H9 (cell line): ENCODE measurements around the gene IFT122. TPM values are rescaled to one million over a fixed set of nuclear protein-coding genes. Genes with fewer than 3 reads are reported as not detected.

ENCODE experiments used
- DNase-seq: peaks from one replicate; pipeline ENCODE4 v3.0.0-alpha.2; 2017
- H2AFZ ChIP-seq: one replicate; pipeline ENCODE4 v1.6.1; 2013; ENCODE audit warnings: mild to moderate bottlenecking, low read length, control low read depth, moderate library complexity
- H2AK5ac ChIP-seq: 2 replicates; pipeline ENCODE4 v1.6.1; 2013; ENCODE audit warnings: low read length, control low read depth, mixed read lengths; ENCODE audit not compliant: insufficient read length
- H2BK120ac ChIP-seq: one replicate; pipeline ENCODE4 v1.6.1; 2013; ENCODE audit warnings: low read depth, mild to moderate bottlenecking, low read length, control low read depth, inconsistent platforms; ENCODE audit not compliant: poor library complexity, severe bottlenecking
- H2BK12ac ChIP-seq: 2 replicates; pipeline ENCODE4 v1.6.1; 2013; ENCODE audit warnings: low read length, control low read depth, mixed read lengths, low read depth; ENCODE audit not compliant: insufficient read length
- H2BK15ac ChIP-seq: 2 replicates; pipeline ENCODE4 v1.6.1; 2013; ENCODE audit warnings: low read depth, low read length, control low read depth
- H2BK20ac ChIP-seq: one replicate; pipeline ENCODE4 v1.6.1; 2013; ENCODE audit warnings: low read depth, mild to moderate bottlenecking, low read length, control low read depth, inconsistent platforms; ENCODE audit not compliant: poor library complexity, severe bottlenecking
- H2BK5ac ChIP-seq: 2 replicates; pipeline ENCODE4 v1.6.1; 2013; ENCODE audit warnings: low read length, control low read depth, mixed read lengths; ENCODE audit not compliant: insufficient read length
- H3K14ac ChIP-seq: 2 replicates; pipeline ENCODE4 v1.6.1; 2013; ENCODE audit warnings: low read length, control low read depth; ENCODE audit not compliant: insufficient read depth
- H3K18ac ChIP-seq: 2 replicates; pipeline ENCODE4 v1.6.1; 2013; ENCODE audit warnings: low read depth, mild to moderate bottlenecking, mixed read lengths, low read length, control low read depth; ENCODE audit not compliant: insufficient read length
- H3K23ac ChIP-seq: 2 replicates; pipeline ENCODE4 v1.6.1; 2013; ENCODE audit warnings: low read length, control low read depth, mixed read lengths, low read depth; ENCODE audit not compliant: insufficient read length
- H3K23me2 ChIP-seq: 2 replicates; pipeline ENCODE4 v1.6.1; 2013; ENCODE audit warnings: low read depth, mild to moderate bottlenecking, mixed read lengths, low read length, control low read depth; ENCODE audit not compliant: insufficient read length, poor library complexity, severe bottlenecking
- H3K27ac ChIP-seq: 2 replicates; pipeline ENCODE4 v1.5.1; 2013; ENCODE audit warnings: low read length, control low read depth, mixed read lengths, low read depth; ENCODE audit not compliant: insufficient read length
- H3K27me3 ChIP-seq: 2 replicates; pipeline ENCODE4 v1.6.1; 2013; ENCODE audit warnings: low read length, control low read depth, inconsistent platforms; ENCODE audit not compliant: insufficient read depth
- H3K4ac ChIP-seq: 2 replicates; pipeline ENCODE4 v1.6.1; 2013; ENCODE audit warnings: low read depth, mild to moderate bottlenecking, control low read depth, inconsistent platforms, low read length, moderate library complexity
- H3K4me1 ChIP-seq: 2 replicates; pipeline ENCODE4 v1.6.1; 2013; ENCODE audit warnings: low read length, control low read depth, inconsistent platforms; ENCODE audit not compliant: insufficient read depth
- H3K4me2 ChIP-seq: 2 replicates; pipeline ENCODE4 v1.6.1; 2013; ENCODE audit warnings: low read length, control low read depth, mixed read lengths; ENCODE audit not compliant: insufficient read length, insufficient read depth
- H3K56ac ChIP-seq: 2 replicates; pipeline ENCODE4 v1.6.1; 2013; ENCODE audit warnings: low read depth, mild to moderate bottlenecking, mixed read lengths, low read length, control low read depth; ENCODE audit not compliant: insufficient read length
- H3K79me1 ChIP-seq: 2 replicates; pipeline ENCODE4 v1.6.1; 2013; ENCODE audit warnings: low read depth, mild to moderate bottlenecking, moderate library complexity, low read length, control low read depth, inconsistent platforms; ENCODE audit not compliant: insufficient read depth, poor library complexity, severe bottlenecking
- H3K79me2 ChIP-seq: 2 replicates; pipeline ENCODE4 v1.6.1; 2013; ENCODE audit warnings: low read length, control low read depth, inconsistent platforms; ENCODE audit not compliant: insufficient read depth
- H3K9ac ChIP-seq: 2 replicates; pipeline ENCODE4 v1.6.1; 2013; ENCODE audit warnings: low read length, control low read depth, mixed read lengths; ENCODE audit not compliant: insufficient read length; ENCODE audit errors: extremely low read depth
- H3K9me3 ChIP-seq: one replicate; pipeline ENCODE4 v1.6.1; 2013; ENCODE audit warnings: low read depth, low read length, inconsistent platforms; ENCODE audit not compliant: control insufficient read depth
- H3T11ph ChIP-seq: one replicate; pipeline ENCODE4 v1.6.1; 2013; ENCODE audit warnings: mild to moderate bottlenecking, low read length, control low read depth, inconsistent platforms
- H4K20me1 ChIP-seq: one replicate; pipeline ENCODE4 v1.6.1; 2013; ENCODE audit not compliant: control insufficient read depth, insufficient read length, insufficient read depth
- H4K5ac ChIP-seq: 2 replicates; pipeline ENCODE4 v1.6.1; 2013; ENCODE audit warnings: low read depth, mild to moderate bottlenecking, mixed read lengths, low read length, control low read depth; ENCODE audit not compliant: insufficient read length
- H4K8ac ChIP-seq: replicated peaks from 2 replicates; pipeline ENCODE4 v1.6.1; 2013; ENCODE audit warnings: low read length, control low read depth, mixed read lengths, low read depth; ENCODE audit not compliant: insufficient read length
- H4K91ac ChIP-seq: 2 replicates; pipeline ENCODE4 v1.6.1; 2013; ENCODE audit warnings: low read depth, mild to moderate bottlenecking, moderate library complexity, mixed read lengths, low read length, control low read depth; ENCODE audit not compliant: insufficient read length
- H3K27ac Mint-ChIP-seq, 3 experiments: 2 replicates in 2 of 3; 3 replicates in 1 of 3; pipeline ENCODE4 v1.8.0; 2020 to 2021; ENCODE audit warnings: mixed read lengths in 3 of 3, mild to moderate bottlenecking in 1 of 3, moderate library complexity in 1 of 3
- H3K27me3 Mint-ChIP-seq: 2 replicates; pipeline ENCODE4 v1.8.0; 2021; ENCODE audit warnings: low read depth, mild to moderate bottlenecking, moderate library complexity, mixed read lengths
- H3K36me3 Mint-ChIP-seq, 3 experiments: 2 replicates in 2 of 3; 3 replicates in 1 of 3; pipeline ENCODE4 v1.8.0; 2020 to 2021; ENCODE audit warnings: low read depth in 3 of 3, mixed read lengths in 3 of 3; ENCODE audit not compliant: insufficient read depth in 1 of 3
- H3K4me1 Mint-ChIP-seq, 2 experiments: 2 replicates each; pipeline ENCODE4 v1.8.0; 2020; ENCODE audit warnings: mixed read lengths in 2 of 2
- H3K4me3 Mint-ChIP-seq, 2 experiments: 2 replicates in 1 of 2; 3 replicates in 1 of 2; pipeline ENCODE4 v1.8.0; 2020 to 2021; ENCODE audit warnings: mild to moderate bottlenecking in 2 of 2, mixed read lengths in 2 of 2, moderate library complexity in 1 of 2
- H3K9me3 Mint-ChIP-seq, 2 experiments: 2 replicates in 1 of 2; 3 replicates in 1 of 2; pipeline ENCODE4 v1.8.0; 2020; ENCODE audit warnings: mild to moderate bottlenecking in 2 of 2, mixed read lengths in 2 of 2, moderate library complexity in 1 of 2
- CTCF ChIP-seq: fragments of 200-600 bp; sonication (generic); conservative IDR thresholded peaks from 3 replicates; pipeline ENCODE4 v1.8.0; 2021; ENCODE audit warnings: antibody characterized with exemption, mild to moderate bottlenecking
- WGBS: extraction: QIAGEN DNeasy Blood & Tissue Kit; methylation state at CpG from one replicate; pipeline ENCODE4 v1.1.7; 2013; ENCODE audit warnings: missing lambda C conversion rate, low lambda C conversion rate, mixed read lengths; ENCODE audit not compliant: insufficient read length; ENCODE audit errors: extremely low coverage; 5-methylcytosine and 5-hydroxymethylcytosine counted together
- total RNA-seq: library from RNA; stranded (reverse); gene quantifications from 2 replicates; pipeline ENCODE4 v1.2.1, GENCODE V29; 2021

Gene IFT122
- total RNA-seq, 1 experiment from 2014 or later, result 19.3 TPM

- no peak overlapping the region for H3K9ac ChIP-seq
- H3K79me1 ChIP-seq, result no peaks in the 10 kb centered on the region
- H3K79me2 ChIP-seq, result no peaks in the 10 kb centered on the region
- H3K27me3 ChIP-seq, result no peaks in the 10 kb centered on the region
- H2BK15ac ChIP-seq, result no peak overlapping the region
- H2BK5ac ChIP-seq, result no peak overlapping the region
- Mint-ChIP-seq H3K4me1 (peaks cover 2 to 4% of the 10 kb centered on the region in 2 experiments; a peak in 2 of 4 replicates), H3K4me3 (no peak overlapping the region), H3K36me3 (no peaks in the 10 kb centered on the region), H3K27ac (no peak overlapping the region), H3K27me3 (peaks cover 30% of the 10 kb centered on the region), H3K9me3 (no peaks in the 10 kb centered on the region)
- H3K9me3 ChIP-seq, result no peaks in the 10 kb centered on the region
- H2AFZ ChIP-seq, result no peak overlapping the region
- no peak overlapping the region for H3T11ph ChIP-seq
- no peaks in the 10 kb centered on the region for H3K4me1 ChIP-seq
- H3K23me2 ChIP-seq, result no peaks in the 10 kb centered on the region
- H2BK20ac ChIP-seq, result no peak overlapping the region
- no peak overlapping the region for H2BK120ac ChIP-seq
- H3K27ac ChIP-seq, result no peak overlapping the region
- no peak overlapping the region for H3K14ac ChIP-seq
- no peak overlapping the region for H2BK12ac ChIP-seq
- no peak overlapping the region for H2AK5ac ChIP-seq
- H4K8ac ChIP-seq, result no peak overlapping the region
- H3K23ac ChIP-seq, result no peak overlapping the region
- H3K4me2 ChIP-seq, result no peak overlapping the region
- H3K18ac ChIP-seq, result no peak overlapping the region
- no peak for DNase-seq
- H3K4ac ChIP-seq, result no peak overlapping the region
- no peak overlapping the region for H4K5ac ChIP-seq
- no peak overlapping the region for H4K91ac ChIP-seq
- no peaks in the 10 kb centered on the region for H4K20me1 ChIP-seq
- WGBS, result no CpG with 5 or more reads among the region's 2 CpGs
- no peak for TF ChIP-seq CTCF
- no peak overlapping the region for H3K56ac ChIP-seq
These were observed 30.5 kb upstream of the IFT122 start for GRCh38 chr3:129409541-129409940.
